WERI-Rb-1 (cell line): Measurements from ENCODE around the gene PDIA6.

Experiments used
- DNase-seq: peaks from one replicate; pipeline ENCODE4 v3.0.0-alpha.2; 2020
- H3K27ac ChIP-seq: fragments of 250-450 bp; sonication (Bioruptor Pico); 2 replicates; pipeline ENCODE4 v1.5.1; 2020; ENCODE audit warnings: mild to moderate bottlenecking, moderate library complexity
- H3K27me3 ChIP-seq: fragments of 250-450 bp; sonication (Bioruptor Pico); 2 replicates; pipeline ENCODE4 v1.5.1; 2021; ENCODE audit warnings: mild to moderate bottlenecking, low read depth, moderate library complexity; ENCODE audit not compliant: insufficient read depth, severe bottlenecking
- H3K36me3 ChIP-seq: fragments of 250-450 bp; sonication (Bioruptor Pico); 2 replicates; pipeline ENCODE4 v1.5.1; 2020; ENCODE audit warnings: mild to moderate bottlenecking, moderate library complexity
- H3K4me3 ChIP-seq: 2 replicates; pipeline ENCODE4 v1.5.1; 2011; ENCODE audit warnings: low read depth, mild to moderate bottlenecking, control low read depth, low read length
- H3K9me3 ChIP-seq: fragments of 250-450 bp; sonication (Bioruptor Pico); 2 replicates; pipeline ENCODE4 v1.5.1; 2021; ENCODE audit warnings: mild to moderate bottlenecking, moderate library complexity; ENCODE audit not compliant: severe bottlenecking
- TF ChIP-seq, protein P1 (sequence below): IDR thresholded peaks from 2 replicates; pipeline ENCODE4 v1.5.1; 2011; ENCODE audit warnings: low read depth, mild to moderate bottlenecking, control low read depth, inconsistent platforms, low read length

The PDIA6 gene

DNA sequence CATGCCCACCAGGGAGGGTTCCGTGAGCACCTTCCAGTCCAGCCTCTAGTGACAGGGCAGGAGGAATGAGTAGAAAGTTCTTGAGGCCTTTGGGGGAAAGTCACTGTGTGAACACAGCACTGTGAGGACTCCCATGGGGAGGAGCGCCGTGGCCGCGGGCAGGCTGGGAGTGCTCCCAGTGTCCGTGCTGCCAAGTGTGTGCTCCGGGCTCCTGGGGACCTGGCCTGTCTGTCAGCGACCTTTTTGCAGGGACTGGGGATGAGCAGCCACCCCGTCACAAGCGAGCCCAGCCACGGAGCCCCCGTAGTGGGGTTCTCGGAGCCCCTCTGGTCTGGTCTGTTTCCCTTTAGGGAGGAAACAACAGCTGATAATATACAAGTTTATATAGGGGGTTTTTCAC is 36.8 kb downstream of the PDIA6 start:
- H3K36me3 ChIP-seq, result peaks cover 45% of the 10 kb centered on the region
- H3K27me3 ChIP-seq, result no peaks in the 10 kb centered on the region
- TF ChIP-seq, protein P1, sequence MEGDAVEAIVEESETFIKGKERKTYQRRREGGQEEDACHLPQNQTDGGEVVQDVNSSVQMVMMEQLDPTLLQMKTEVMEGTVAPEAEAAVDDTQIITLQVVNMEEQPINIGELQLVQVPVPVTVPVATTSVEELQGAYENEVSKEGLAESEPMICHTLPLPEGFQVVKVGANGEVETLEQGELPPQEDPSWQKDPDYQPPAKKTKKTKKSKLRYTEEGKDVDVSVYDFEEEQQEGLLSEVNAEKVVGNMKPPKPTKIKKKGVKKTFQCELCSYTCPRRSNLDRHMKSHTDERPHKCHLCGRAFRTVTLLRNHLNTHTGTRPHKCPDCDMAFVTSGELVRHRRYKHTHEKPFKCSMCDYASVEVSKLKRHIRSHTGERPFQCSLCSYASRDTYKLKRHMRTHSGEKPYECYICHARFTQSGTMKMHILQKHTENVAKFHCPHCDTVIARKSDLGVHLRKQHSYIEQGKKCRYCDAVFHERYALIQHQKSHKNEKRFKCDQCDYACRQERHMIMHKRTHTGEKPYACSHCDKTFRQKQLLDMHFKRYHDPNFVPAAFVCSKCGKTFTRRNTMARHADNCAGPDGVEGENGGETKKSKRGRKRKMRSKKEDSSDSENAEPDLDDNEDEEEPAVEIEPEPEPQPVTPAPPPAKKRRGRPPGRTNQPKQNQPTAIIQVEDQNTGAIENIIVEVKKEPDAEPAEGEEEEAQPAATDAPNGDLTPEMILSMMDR, result no peak
- no peak overlapping the region for H3K4me3 ChIP-seq
- H3K27ac ChIP-seq, result no peak overlapping the region
- no peak for DNase-seq
- H3K9me3 ChIP-seq, result no peaks in the 10 kb centered on the region

GRCh38 chr2:10775021-10775780 is 37.4 kb downstream of the PDIA6 start:
- TF ChIP-seq, protein P1, result no peak
- H3K27me3 ChIP-seq, result no peaks in the 10 kb centered on the region
- DNase-seq, result peak; percentile 34
- H3K27ac ChIP-seq, result peak overlapping the region; percentile 27
- no peaks in the 10 kb centered on the region for H3K9me3 ChIP-seq
- H3K36me3 ChIP-seq, result peaks cover 40% of the 10 kb centered on the region
- no peak overlapping the region for H3K4me3 ChIP-seq

GRCh38 chr2:10774394-10774793 is 38.2 kb downstream of the PDIA6 start:
- peak overlapping the region; percentile 27 for H3K27ac ChIP-seq
- no peak overlapping the region for H3K4me3 ChIP-seq
- H3K27me3 ChIP-seq, result no peaks in the 10 kb centered on the region
- TF ChIP-seq, protein P1, result no peak
- DNase-seq, result no peak
- H3K36me3 ChIP-seq, result peaks cover 34% of the 10 kb centered on the region
- no peaks in the 10 kb centered on the region for H3K9me3 ChIP-seq

- TF ChIP-seq, protein P1, result no peak
- Histone ChIP-seq H3K9me3 (no peaks in the 10 kb centered on the region), H3K27ac (no peak overlapping the region), H3K27me3 (no peaks in the 10 kb centered on the region), H3K36me3 (peaks cover 32% of the 10 kb centered on the region), H3K4me3 (no peak overlapping the region)
- DNase-seq, result no peak
Measured at GRCh38 chr2:10773821-10774341, 38.7 kb downstream of the PDIA6 start.

- no peak overlapping the region for H3K27ac ChIP-seq
- TF ChIP-seq, protein P1, result no peak
- H3K4me3 ChIP-seq, result no peak overlapping the region
- peaks cover 21% of the 10 kb centered on the region for H3K36me3 ChIP-seq
- DNase-seq, result no peak
- H3K9me3 ChIP-seq, result no peaks in the 10 kb centered on the region
- no peaks in the 10 kb centered on the region for H3K27me3 ChIP-seq
Measured at GRCh38 chr2:10772868-10773215, 39.7 kb downstream of the PDIA6 start.
